ENCODE measurements around the gene PSMG3.

The PSMG3 gene

DNA sequence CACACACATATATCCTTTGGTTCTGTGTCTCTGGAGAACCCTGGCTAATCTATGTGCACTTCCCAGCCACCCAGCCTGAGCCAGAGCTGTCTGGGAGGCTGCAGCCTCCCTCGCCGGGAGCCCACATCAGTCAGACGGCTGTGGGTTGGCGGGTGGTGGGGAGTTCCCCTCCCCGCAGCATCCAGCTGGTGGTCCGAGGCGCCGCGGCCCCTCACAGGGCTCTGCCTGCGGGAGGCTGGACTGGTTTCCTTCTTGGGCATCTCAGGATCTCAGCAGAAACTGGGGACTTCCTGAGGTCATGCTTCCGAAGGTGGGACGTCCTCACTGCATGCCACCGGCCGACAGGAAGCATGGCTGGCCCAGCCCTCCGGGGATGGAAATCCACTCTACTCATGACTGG, 22.0 kb upstream of the PSMG3 start:
- DNase-seq (ENCODE audit: low spot score) = no peak
- TF ChIP-seq, protein P1, sequence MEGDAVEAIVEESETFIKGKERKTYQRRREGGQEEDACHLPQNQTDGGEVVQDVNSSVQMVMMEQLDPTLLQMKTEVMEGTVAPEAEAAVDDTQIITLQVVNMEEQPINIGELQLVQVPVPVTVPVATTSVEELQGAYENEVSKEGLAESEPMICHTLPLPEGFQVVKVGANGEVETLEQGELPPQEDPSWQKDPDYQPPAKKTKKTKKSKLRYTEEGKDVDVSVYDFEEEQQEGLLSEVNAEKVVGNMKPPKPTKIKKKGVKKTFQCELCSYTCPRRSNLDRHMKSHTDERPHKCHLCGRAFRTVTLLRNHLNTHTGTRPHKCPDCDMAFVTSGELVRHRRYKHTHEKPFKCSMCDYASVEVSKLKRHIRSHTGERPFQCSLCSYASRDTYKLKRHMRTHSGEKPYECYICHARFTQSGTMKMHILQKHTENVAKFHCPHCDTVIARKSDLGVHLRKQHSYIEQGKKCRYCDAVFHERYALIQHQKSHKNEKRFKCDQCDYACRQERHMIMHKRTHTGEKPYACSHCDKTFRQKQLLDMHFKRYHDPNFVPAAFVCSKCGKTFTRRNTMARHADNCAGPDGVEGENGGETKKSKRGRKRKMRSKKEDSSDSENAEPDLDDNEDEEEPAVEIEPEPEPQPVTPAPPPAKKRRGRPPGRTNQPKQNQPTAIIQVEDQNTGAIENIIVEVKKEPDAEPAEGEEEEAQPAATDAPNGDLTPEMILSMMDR (IDR thresholded peaks at IDR 0.05; ENCODE audit: extremely low read depth, missing control alignments) = no peak

GRCh38 chr7:1591396-1591795, 21.6 kb upstream of the PSMG3 start:
- TF ChIP-seq, protein P1 (IDR thresholded peaks at IDR 0.05; ENCODE audit: extremely low read depth, missing control alignments) = no peak
- no peak for DNase-seq (ENCODE audit: low spot score)

GRCh38 chr7:1590887-1591286, 21.1 kb upstream of the PSMG3 start:
- TF ChIP-seq, protein P1 (IDR thresholded peaks at IDR 0.05; ENCODE audit: extremely low read depth, missing control alignments) = no peak
- DNase-seq (ENCODE audit: low spot score) = no peak

DNA sequence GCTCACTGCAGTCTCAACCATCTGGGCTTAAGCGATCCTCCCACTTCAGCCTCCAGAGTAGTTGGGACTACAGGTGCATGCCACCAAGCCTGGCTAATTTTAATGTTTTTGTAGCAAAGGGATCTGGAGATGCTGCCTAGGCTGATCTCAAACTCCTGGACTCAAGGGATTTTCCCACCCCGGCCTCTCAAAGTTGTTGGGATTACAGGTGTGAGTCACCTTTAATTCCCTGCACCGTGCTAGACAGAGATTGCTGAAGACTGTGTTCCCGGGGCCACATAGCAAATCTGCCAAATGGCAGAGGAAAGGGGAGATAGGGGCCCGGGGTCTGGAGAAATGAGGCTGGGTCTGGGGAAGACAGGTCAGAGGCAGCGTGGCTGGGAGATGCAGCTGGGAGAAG, 20.6 kb upstream of the PSMG3 start:
- TF ChIP-seq, protein P1 (IDR thresholded peaks at IDR 0.05; ENCODE audit: extremely low read depth, missing control alignments) = no peak
- no peak for DNase-seq (ENCODE audit: low spot score)

GRCh38 chr7:1588978-1589377, 19.1 kb upstream of the PSMG3 start:
- DNase-seq (ENCODE audit: low spot score) = no peak
- TF ChIP-seq, protein P1 (IDR thresholded peaks at IDR 0.05; ENCODE audit: extremely low read depth, missing control alignments) = no peak

DNA sequence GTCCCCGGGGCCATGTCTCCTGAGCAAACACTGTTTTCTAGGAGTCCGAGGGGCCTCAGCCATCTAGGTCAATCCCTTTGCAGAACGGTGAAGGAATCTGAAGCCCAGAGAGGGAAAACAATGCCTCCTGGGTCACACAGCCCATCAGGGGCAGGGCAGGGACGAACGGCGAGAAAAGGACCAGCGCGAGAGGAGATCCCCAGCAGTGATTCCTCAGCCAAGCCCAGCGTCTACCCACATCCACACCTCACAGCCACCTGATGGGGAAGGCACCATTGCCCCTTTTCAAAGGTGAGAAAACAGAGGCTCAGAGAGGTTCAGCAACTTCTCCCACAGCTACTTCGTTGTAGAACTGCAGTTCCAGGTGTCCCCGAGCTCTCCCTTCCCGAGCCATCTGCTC, 17.9 kb upstream of the PSMG3 start:
- no peak for DNase-seq (ENCODE audit: low spot score)
- TF ChIP-seq, protein P1 (IDR thresholded peaks at IDR 0.05; ENCODE audit: extremely low read depth, missing control alignments) = no peak

- DNase-seq (ENCODE audit: low spot score) = no peak
- TF ChIP-seq, protein P1 (IDR thresholded peaks at IDR 0.05; ENCODE audit: extremely low read depth, missing control alignments) = no peak
Measured at GRCh38 chr7:1586827-1587705, 17.2 kb upstream of the PSMG3 start.

Measured in GM20000 (cell line).